K562 (cell line): ENCODE results near the gene JAK3. TPM values are rescaled to one million over a fixed set of nuclear protein-coding genes. Genes with fewer than 3 reads are reported as not detected.

Experiments
- ATF7 ChIP-seq: fragments of 450-650 bp; IDR thresholded peaks from 2 replicates; pipeline ENCODE4 v1.7.1; 2014; ENCODE audit warnings: mild to moderate bottlenecking, moderate library complexity
- BRD4 ChIP-seq: fragments of 200-600 bp; sonication (generic); IDR thresholded peaks from 2 replicates; pipeline ENCODE4 v1.6.1; 2017; ENCODE audit warnings: inconsistent platforms
- CHD2 ChIP-seq: IDR thresholded peaks from 2 replicates; pipeline ENCODE4 v1.6.1; 2011; ENCODE audit warnings: low read depth, low read length
- HNRNPLL ChIP-seq: fragments of 200-400 bp; formaldehyde crosslinking; IDR thresholded peaks from 2 replicates; pipeline ENCODE4 v1.6.1; 2017; ENCODE audit warnings: low read length, low read depth, mild to moderate bottlenecking; ENCODE audit not compliant: poor library complexity, severe bottlenecking
- HOMEZ ChIP-seq: fragments of 250-450 bp; sonication (Bioruptor Pico); IDR thresholded peaks from 2 replicates; pipeline ENCODE4 v1.4.0; 2020; ENCODE audit warnings: mild to moderate bottlenecking, moderate library complexity
- NUFIP1 ChIP-seq: fragments of 450-650 bp; IDR thresholded peaks from 2 replicates; pipeline ENCODE4 v1.6.1; 2018; ENCODE audit not compliant: partially characterized antibody
- REST ChIP-seq, 2 experiments: fragments of 450-650 bp; formaldehyde crosslinking in 1 of 2; IDR thresholded peaks; 2 replicates each; pipeline versions ENCODE4 v1.4.0 to v1.6.1; 2014 to 2020; ENCODE audit warnings: mild to moderate bottlenecking in 2 of 2, borderline replicate concordance in 1 of 2, low read depth in 1 of 2
- SMAD3 ChIP-seq: fragments of 450-650 bp; formaldehyde crosslinking; conservative IDR thresholded peaks from 2 replicates; pipeline ENCODE4 v1.4.0; 2020; ENCODE audit warnings: mild to moderate bottlenecking
- TRIM28 ChIP-seq: fragments of 450-650 bp; IDR thresholded peaks from 2 replicates; pipeline ENCODE4 v1.6.1; 2017
- ZBTB11 ChIP-seq, 3 experiments: fragments of 200-800 bp in 1 of 3; fragments of 250-450 bp in 1 of 3; fragments of 450-650 bp in 1 of 3; sonication (Bioruptor Pico) in 1 of 3; sonication (Bioruptor generic) in 1 of 3; formaldehyde crosslinking in 1 of 3; IDR thresholded peaks; 2 replicates each; pipeline versions ENCODE4 v1.6.1 to v1.8.0; 2016 to 2022; ENCODE audit warnings: mild to moderate bottlenecking in 2 of 3, missing genetic modification characterization in 2 of 3, missing compliant biosample characterization in 1 of 3, moderate library complexity in 1 of 3
- ZNF316 ChIP-seq: fragments of 450-650 bp; IDR thresholded peaks from 2 replicates; pipeline ENCODE4 v1.6.1; 2016
- ZNF561 ChIP-seq: fragments of 450-650 bp; formaldehyde crosslinking; conservative IDR thresholded peaks from 2 replicates; pipeline ENCODE4 v1.4.0; 2020; ENCODE audit warnings: mild to moderate bottlenecking, moderate library complexity
- polyA plus RNA-seq, 8 experiments: library from polyadenylated mRNA; depleted of rRNA in 4 of 8; stranded (reverse) in 5 of 8; unstranded in 3 of 8; fragments of >200 nt; fragmentation: Nextera tagmentation in 2 of 8; fragmentation: Illumina TruSeq in 1 of 8; extraction: Ambion mirVana in 2 of 8; extraction: Trizol in 1 of 8; gene quantifications; 2 replicates each; pipeline versions ENCODE4 v1.2.1 to v1.2.3, GENCODE V29; 2011 to 2014; ENCODE audit warnings: inconsistent platforms in 1 of 8, missing spikeins in 1 of 8
- total RNA-seq, 7 experiments: library from RNA; depleted of rRNA in 6 of 7; stranded (reverse); fragments of >200 nt in 6 of 7; fragmentation: Illumina TruSeq in 2 of 7; extraction: Trizol in 2 of 7; gene quantifications; 2 replicates each; pipeline versions ENCODE4 v1.2.1 to v1.2.3, GENCODE V29; 2011 to 2021; ENCODE audit warnings: low replicate concordance in 1 of 7

Gene JAK3
- total and polyA plus RNA-seq, 9 of the 15 experiments (the other 6 are each of a cell fraction or from before 2014, with no cell fraction given): 0.01 to 0.18 (median 0.07) TPM; not detected in 1

DNA sequence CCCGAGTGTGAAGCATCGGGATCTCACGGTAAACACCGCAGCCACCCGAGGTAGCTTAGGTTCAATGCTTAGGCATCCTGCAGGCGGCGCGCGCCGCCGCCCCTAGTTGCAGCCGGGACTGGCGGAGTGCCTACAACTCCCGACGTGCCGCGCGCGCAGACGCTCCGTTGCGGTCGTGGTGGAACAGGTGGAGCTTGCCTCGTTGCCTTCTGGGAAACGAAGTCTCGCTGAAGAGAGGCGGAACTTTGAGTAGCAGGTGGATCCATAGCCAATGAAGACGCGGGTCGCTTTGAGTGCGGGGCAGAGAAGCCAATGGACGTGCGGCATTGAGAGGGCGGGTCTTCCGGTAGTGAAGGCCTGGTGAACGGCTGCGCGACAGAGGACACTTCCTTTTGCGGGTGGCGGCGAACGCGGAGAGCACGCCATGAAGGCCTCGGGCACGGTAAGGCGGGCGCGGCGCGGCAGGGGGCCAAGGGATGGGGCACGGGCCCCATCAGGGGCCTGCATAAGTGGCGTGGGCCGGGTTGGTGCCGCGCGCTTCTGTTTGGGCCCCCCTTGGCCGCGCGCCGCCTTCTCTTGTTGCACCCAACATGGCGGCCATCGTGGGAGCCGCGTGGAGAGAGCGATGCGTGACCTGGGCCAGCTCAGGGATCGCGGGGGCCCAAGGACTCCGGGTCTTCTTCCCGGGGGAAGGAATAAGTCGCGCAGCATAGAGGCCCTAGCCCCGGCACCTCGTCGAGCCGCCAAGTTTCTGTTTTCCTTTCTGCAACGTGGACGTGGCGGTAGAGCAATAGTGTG, 11.9 kb upstream of the JAK3 start, which contains the start of gene RPL18A (continued):
- TF ChIP-seq SMAD3 (CRISPR knock-in tag) (peak; percentile 69; the same call in 1 of the 2 replicates), ZBTB11 (CRISPR knock-in tag; IDR thresholded peaks at IDR 0.05) (0 out of 6 replicates have a peak, but pooled peaks of 1 of the 3 experiments have one; percentile 46), BRD4 (peak; percentile 86; the same call in 1 of the 2 replicates), TRIM28 (no peak), ZNF316 (no peak; the same call in 1 of the 2 replicates), REST (IDR thresholded peaks at IDR 0.05; ENCODE audit: borderline replicate concordance) (peak; percentile 86), REST (CRISPR knock-in tag; IDR thresholded peaks at IDR 0.05; ENCODE audit: low read depth) (0 out of 2 replicates have a peak, but pooled peaks have one; percentile 56), CHD2 (peak; percentile 87), HNRNPLL (peak; percentile 75), NUFIP1 (no peak), HOMEZ (0 out of 2 replicates have a peak, but pooled peaks have one; percentile 58), ZNF561 (CRISPR knock-in tag) (no peak), ATF7 (peak; percentile 89)
